ENCODE results near the gene CNPY1.

- TF ChIP-seq, protein P1, sequence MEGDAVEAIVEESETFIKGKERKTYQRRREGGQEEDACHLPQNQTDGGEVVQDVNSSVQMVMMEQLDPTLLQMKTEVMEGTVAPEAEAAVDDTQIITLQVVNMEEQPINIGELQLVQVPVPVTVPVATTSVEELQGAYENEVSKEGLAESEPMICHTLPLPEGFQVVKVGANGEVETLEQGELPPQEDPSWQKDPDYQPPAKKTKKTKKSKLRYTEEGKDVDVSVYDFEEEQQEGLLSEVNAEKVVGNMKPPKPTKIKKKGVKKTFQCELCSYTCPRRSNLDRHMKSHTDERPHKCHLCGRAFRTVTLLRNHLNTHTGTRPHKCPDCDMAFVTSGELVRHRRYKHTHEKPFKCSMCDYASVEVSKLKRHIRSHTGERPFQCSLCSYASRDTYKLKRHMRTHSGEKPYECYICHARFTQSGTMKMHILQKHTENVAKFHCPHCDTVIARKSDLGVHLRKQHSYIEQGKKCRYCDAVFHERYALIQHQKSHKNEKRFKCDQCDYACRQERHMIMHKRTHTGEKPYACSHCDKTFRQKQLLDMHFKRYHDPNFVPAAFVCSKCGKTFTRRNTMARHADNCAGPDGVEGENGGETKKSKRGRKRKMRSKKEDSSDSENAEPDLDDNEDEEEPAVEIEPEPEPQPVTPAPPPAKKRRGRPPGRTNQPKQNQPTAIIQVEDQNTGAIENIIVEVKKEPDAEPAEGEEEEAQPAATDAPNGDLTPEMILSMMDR (IDR thresholded peaks at IDR 0.05), result no peak
- TF ChIP-seq POLR2A (IDR thresholded peaks at IDR 0.05), result no peak
Observed at GRCh38 chr7:155517969-155518368, 28.4 kb downstream of the CNPY1 start.

All from adrenal gland (tissue), 5 donors.